HEK293 (cell line): ENCODE measurements around the gene ZNF609.

Experiments used
- CTCF ChIA-PET: fragments of 350-600 bp; formaldehyde crosslinking; extraction: SDS; loops from one replicate; lab custom pipeline; 2021; ENCODE audit warnings: antibody characterized with exemption; lab: Yijun Ruan, JAX
- POLR2A ChIA-PET: fragments of 300-600 bp; formaldehyde crosslinking; extraction: SDS; loops from one replicate; lab custom pipeline; 2020; ENCODE audit warnings: antibody characterized with exemption, inconsistent platforms; lab: Yijun Ruan, JAX
- H3K27ac ChIP-seq: fragments of 200-500 bp; sonication (Bioruptor generic); 2 replicates; pipeline ENCODE4 v1.5.1; 2014; ENCODE audit warnings: low read depth, low read length, control low read depth, inconsistent platforms; ENCODE audit errors: extremely low read depth
- H3K36me3 ChIP-seq, 2 experiments: fragments of 200-500 bp in 1 of 2; sonication (Bioruptor generic) in 1 of 2; 1 replicate in 1 of 2; 2 replicates in 1 of 2; pipeline ENCODE4 v1.5.1; 2014 to 2017; ENCODE audit warnings: inconsistent platforms in 2 of 2, low read length in 2 of 2; ENCODE audit not compliant: control insufficient read depth in 2 of 2, insufficient read depth in 1 of 2
- H3K4me1 ChIP-seq: fragments of 200-500 bp; sonication (Bioruptor generic); 2 replicates; pipeline ENCODE4 v1.5.1; 2014; ENCODE audit warnings: mild to moderate bottlenecking, low read length, inconsistent platforms; ENCODE audit not compliant: control insufficient read depth, insufficient read depth
- H3K4me3 ChIP-seq: 2 replicates; pipeline ENCODE4 v1.5.1; 2011; ENCODE audit warnings: low read depth, mild to moderate bottlenecking, control low read depth, low read length, moderate library complexity
- H3K9me3 ChIP-seq: fragments of 200-500 bp; sonication (Bioruptor generic); 2 replicates; pipeline ENCODE4 v1.5.1; 2014; ENCODE audit warnings: low read depth, low read length, inconsistent platforms; ENCODE audit not compliant: control insufficient read depth, insufficient read depth
- KLF10 ChIP-seq: fragments of 450-650 bp; IDR thresholded peaks from 2 replicates; pipeline ENCODE4 v1.5.1; 2018; ENCODE audit warnings: missing biosample characterization, mild to moderate bottlenecking, missing genetic modification characterization
- MEIS1 ChIP-seq: sonication (generic); formaldehyde crosslinking; IDR thresholded peaks from 2 replicates; pipeline ENCODE4 v1.8.1; 2022; ENCODE audit warnings: missing genetic modification reagents, mild to moderate bottlenecking, borderline replicate concordance
- OSR2 ChIP-seq: fragments of 450-650 bp; formaldehyde crosslinking; IDR thresholded peaks from 2 replicates; pipeline ENCODE4 v1.5.1; 2016; ENCODE audit warnings: missing biosample characterization, missing genetic modification characterization
- RBAK ChIP-seq: fragments of 450-650 bp; formaldehyde crosslinking; IDR thresholded peaks from 2 replicates; pipeline ENCODE4 v1.5.1; 2016; ENCODE audit warnings: missing biosample characterization, missing genetic modification characterization
- SCRT2 ChIP-seq: fragments of 450-650 bp; formaldehyde crosslinking; IDR thresholded peaks from 2 replicates; pipeline ENCODE4 v1.5.1; 2016; ENCODE audit warnings: missing biosample characterization, missing genetic modification characterization
- SP3 ChIP-seq: fragments of 450-650 bp; formaldehyde crosslinking; IDR thresholded peaks from 2 replicates; pipeline ENCODE4 v1.5.1; 2016; ENCODE audit warnings: missing biosample characterization, missing genetic modification characterization
- ZBTB17 ChIP-seq: fragments of 450-650 bp; formaldehyde crosslinking; IDR thresholded peaks from 2 replicates; pipeline ENCODE4 v1.5.1; 2016; ENCODE audit warnings: missing biosample characterization, missing genetic modification characterization
- ZNF121 ChIP-seq: fragments of 450-650 bp; formaldehyde crosslinking; IDR thresholded peaks from 2 replicates; pipeline ENCODE4 v1.5.1; 2016; ENCODE audit warnings: missing biosample characterization, missing genetic modification characterization
- ZNF138 ChIP-seq: fragments of 450-650 bp; formaldehyde crosslinking; IDR thresholded peaks from 2 replicates; pipeline ENCODE4 v1.5.1; 2016; ENCODE audit warnings: missing biosample characterization, missing genetic modification characterization, borderline replicate concordance
- ZNF211 ChIP-seq: fragments of 450-650 bp; formaldehyde crosslinking; IDR thresholded peaks from 2 replicates; pipeline ENCODE4 v1.5.1; 2016; ENCODE audit warnings: low read depth, missing biosample characterization, missing genetic modification characterization
- ZNF302 ChIP-seq: fragments of 450-650 bp; formaldehyde crosslinking; IDR thresholded peaks from 2 replicates; pipeline ENCODE4 v1.5.1; 2016; ENCODE audit warnings: missing biosample characterization, missing genetic modification characterization, low read depth
- ZNF311 ChIP-seq: fragments of 450-650 bp; formaldehyde crosslinking; IDR thresholded peaks from 2 replicates; pipeline ENCODE4 v1.5.1; 2017; ENCODE audit warnings: missing biosample characterization, missing genetic modification characterization, borderline replicate concordance
- ZNF341 ChIP-seq: fragments of 450-650 bp; formaldehyde crosslinking; IDR thresholded peaks from 2 replicates; pipeline ENCODE4; 2016; ENCODE audit warnings: low read depth, missing biosample characterization, missing genetic modification characterization
- ZNF394 ChIP-seq: fragments of 450-650 bp; formaldehyde crosslinking; IDR thresholded peaks from 2 replicates; pipeline ENCODE4 v1.5.1; 2016; ENCODE audit warnings: missing biosample characterization, missing genetic modification characterization, mild to moderate bottlenecking, moderate library complexity, borderline replicate concordance
- ZNF488 ChIP-seq: fragments of 450-650 bp; formaldehyde crosslinking; IDR thresholded peaks from 2 replicates; pipeline ENCODE4 v1.5.1; 2016; ENCODE audit warnings: missing biosample characterization, missing genetic modification characterization
- ZNF555 ChIP-seq: fragments of 450-650 bp; formaldehyde crosslinking; conservative IDR thresholded peaks from 2 replicates; pipeline ENCODE4 v1.5.1; 2017; ENCODE audit warnings: missing biosample characterization, mild to moderate bottlenecking, missing genetic modification characterization, inconsistent platforms
- ZNF571 ChIP-seq: fragments of 450-650 bp; formaldehyde crosslinking; IDR thresholded peaks from 2 replicates; pipeline ENCODE4 v1.5.0; 2017; ENCODE audit warnings: missing biosample characterization, missing genetic modification characterization
- ZNF600 ChIP-seq: fragments of 450-650 bp; formaldehyde crosslinking; IDR thresholded peaks from 2 replicates; pipeline ENCODE4 v1.5.1; 2016; ENCODE audit warnings: missing biosample characterization, missing genetic modification characterization
- ZNF623 ChIP-seq: fragments of 450-650 bp; formaldehyde crosslinking; IDR thresholded peaks from 2 replicates; pipeline ENCODE4 v1.5.1; 2016; ENCODE audit warnings: missing biosample characterization, missing genetic modification characterization
- ZNF654 ChIP-seq: fragments of 450-650 bp; formaldehyde crosslinking; IDR thresholded peaks from 2 replicates; pipeline ENCODE4 v1.5.1; 2016; ENCODE audit warnings: low read depth, missing biosample characterization, missing genetic modification characterization
- ZNF776 ChIP-seq: fragments of 450-650 bp; formaldehyde crosslinking; IDR thresholded peaks from 2 replicates; pipeline ENCODE4 v1.5.0; 2017; ENCODE audit warnings: missing biosample characterization, missing genetic modification characterization, borderline replicate concordance
- ZNF785 ChIP-seq: fragments of 450-650 bp; formaldehyde crosslinking; IDR thresholded peaks from 2 replicates; pipeline ENCODE4 v1.5.1; 2016; ENCODE audit warnings: missing biosample characterization, missing genetic modification characterization
- ZNF792 ChIP-seq: fragments of 450-650 bp; formaldehyde crosslinking; IDR thresholded peaks from 2 replicates; pipeline ENCODE4 v1.5.1; 2016; ENCODE audit warnings: missing biosample characterization, missing genetic modification characterization
- TF ChIP-seq, protein P1 (sequence below): fragments of 450-650 bp; formaldehyde crosslinking; IDR thresholded peaks from 2 replicates; pipeline ENCODE4 v1.5.1; 2017; ENCODE audit warnings: missing biosample characterization, missing genetic modification characterization
- TF ChIP-seq, protein P2 (sequence below): fragments of 450-650 bp; IDR thresholded peaks from 2 replicates; pipeline ENCODE4 v1.5.1; 2018; ENCODE audit warnings: missing biosample characterization, mild to moderate bottlenecking, missing genetic modification characterization
- TF ChIP-seq, protein P3 (sequence below): fragments of 450-650 bp; formaldehyde crosslinking; IDR thresholded peaks from 2 replicates; pipeline ENCODE4 v1.5.1; 2017; ENCODE audit warnings: missing biosample characterization, mild to moderate bottlenecking, missing genetic modification characterization, moderate library complexity

ZNF609 gene

GRCh38 chr15:64548235-64548634 is 87.9 kb downstream of the ZNF609 start:
- CTCF ChIA-PET, result no interaction called here
- TF ChIP-seq SP3 (no peak), ZNF600 (no peak), ZNF792 (tag by site-specific recombination) (no peak), ZNF555 (no peak), ZNF302 (no peak), ZNF654 (no peak), ZNF341 (tag by site-specific recombination) (no peak), MEIS1 (no peak), ZNF571 (no peak), ZNF785 (tag by site-specific recombination) (no peak), OSR2 (no peak), ZNF623 (tag by site-specific recombination) (no peak), ZNF488 (tag by site-specific recombination) (no peak), ZNF138 (tag by site-specific recombination) (no peak)
- TF ChIP-seq, protein P1, sequence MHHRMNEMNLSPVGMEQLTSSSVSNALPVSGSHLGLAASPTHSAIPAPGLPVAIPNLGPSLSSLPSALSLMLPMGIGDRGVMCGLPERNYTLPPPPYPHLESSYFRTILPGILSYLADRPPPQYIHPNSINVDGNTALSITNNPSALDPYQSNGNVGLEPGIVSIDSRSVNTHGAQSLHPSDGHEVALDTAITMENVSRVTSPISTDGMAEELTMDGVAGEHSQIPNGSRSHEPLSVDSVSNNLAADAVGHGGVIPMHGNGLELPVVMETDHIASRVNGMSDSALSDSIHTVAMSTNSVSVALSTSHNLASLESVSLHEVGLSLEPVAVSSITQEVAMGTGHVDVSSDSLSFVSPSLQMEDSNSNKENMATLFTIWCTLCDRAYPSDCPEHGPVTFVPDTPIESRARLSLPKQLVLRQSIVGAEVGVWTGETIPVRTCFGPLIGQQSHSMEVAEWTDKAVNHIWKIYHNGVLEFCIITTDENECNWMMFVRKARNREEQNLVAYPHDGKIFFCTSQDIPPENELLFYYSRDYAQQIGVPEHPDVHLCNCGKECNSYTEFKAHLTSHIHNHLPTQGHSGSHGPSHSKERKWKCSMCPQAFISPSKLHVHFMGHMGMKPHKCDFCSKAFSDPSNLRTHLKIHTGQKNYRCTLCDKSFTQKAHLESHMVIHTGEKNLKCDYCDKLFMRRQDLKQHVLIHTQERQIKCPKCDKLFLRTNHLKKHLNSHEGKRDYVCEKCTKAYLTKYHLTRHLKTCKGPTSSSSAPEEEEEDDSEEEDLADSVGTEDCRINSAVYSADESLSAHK (tag by site-specific recombination), result no peak
- no peak overlapping the region for H3K4me3 ChIP-seq
- no peak overlapping the region for H3K27ac ChIP-seq
- H3K4me1 ChIP-seq, result peaks cover 2% of the 10 kb centered on the region; the same call in 1 of the 2 replicates
- POLR2A ChIA-PET, result no interaction called here
- H3K36me3 ChIP-seq, result no peaks in the 10 kb centered on the region
- H3K9me3 ChIP-seq, result no peaks in the 10 kb centered on the region

DNA sequence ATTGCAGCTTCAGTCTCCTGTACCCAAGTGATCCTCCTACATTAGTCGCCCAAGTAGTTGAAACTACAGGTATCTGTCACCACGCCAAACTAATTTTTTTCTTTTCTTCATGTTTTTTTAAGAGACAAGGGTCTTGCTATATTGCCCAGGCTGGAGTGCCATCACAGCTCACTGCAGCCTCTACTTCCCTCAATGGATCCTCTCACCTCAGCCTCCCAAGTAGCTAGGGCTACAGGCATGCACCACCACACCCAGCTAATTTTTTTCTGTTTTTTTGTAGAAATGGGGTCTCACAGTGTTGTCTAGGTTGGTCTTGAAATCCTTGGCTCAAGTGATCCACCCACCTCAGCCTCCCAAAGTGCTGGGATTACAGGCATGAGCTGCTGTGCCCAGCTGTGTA is 89.5 kb downstream of the ZNF609 start:
- ChIA-PET POLR2A (no interaction called here), CTCF (no interaction called here)
- Histone ChIP-seq H3K36me3 (no peaks in the 10 kb centered on the region; a peak in 1 of 3 replicates), H3K27ac (no peak overlapping the region), H3K9me3 (no peaks in the 10 kb centered on the region), H3K4me3 (no peak overlapping the region)
- TF ChIP-seq, protein P2, sequence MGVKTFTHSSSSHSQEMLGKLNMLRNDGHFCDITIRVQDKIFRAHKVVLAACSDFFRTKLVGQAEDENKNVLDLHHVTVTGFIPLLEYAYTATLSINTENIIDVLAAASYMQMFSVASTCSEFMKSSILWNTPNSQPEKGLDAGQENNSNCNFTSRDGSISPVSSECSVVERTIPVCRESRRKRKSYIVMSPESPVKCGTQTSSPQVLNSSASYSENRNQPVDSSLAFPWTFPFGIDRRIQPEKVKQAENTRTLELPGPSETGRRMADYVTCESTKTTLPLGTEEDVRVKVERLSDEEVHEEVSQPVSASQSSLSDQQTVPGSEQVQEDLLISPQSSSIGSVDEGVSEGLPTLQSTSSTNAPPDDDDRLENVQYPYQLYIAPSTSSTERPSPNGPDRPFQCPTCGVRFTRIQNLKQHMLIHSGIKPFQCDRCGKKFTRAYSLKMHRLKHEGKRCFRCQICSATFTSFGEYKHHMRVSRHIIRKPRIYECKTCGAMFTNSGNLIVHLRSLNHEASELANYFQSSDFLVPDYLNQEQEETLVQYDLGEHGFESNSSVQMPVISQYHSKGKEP, result no peak
- TF ChIP-seq ZNF121 (tag by site-specific recombination), result peak; percentile 84; the same call in 1 of the 2 replicates
- TF ChIP-seq, all 188 proteins: peak for 1
- peaks cover 2% of the 10 kb centered on the region; the same call in 1 of the 2 replicates for H3K4me1 ChIP-seq

DNA sequence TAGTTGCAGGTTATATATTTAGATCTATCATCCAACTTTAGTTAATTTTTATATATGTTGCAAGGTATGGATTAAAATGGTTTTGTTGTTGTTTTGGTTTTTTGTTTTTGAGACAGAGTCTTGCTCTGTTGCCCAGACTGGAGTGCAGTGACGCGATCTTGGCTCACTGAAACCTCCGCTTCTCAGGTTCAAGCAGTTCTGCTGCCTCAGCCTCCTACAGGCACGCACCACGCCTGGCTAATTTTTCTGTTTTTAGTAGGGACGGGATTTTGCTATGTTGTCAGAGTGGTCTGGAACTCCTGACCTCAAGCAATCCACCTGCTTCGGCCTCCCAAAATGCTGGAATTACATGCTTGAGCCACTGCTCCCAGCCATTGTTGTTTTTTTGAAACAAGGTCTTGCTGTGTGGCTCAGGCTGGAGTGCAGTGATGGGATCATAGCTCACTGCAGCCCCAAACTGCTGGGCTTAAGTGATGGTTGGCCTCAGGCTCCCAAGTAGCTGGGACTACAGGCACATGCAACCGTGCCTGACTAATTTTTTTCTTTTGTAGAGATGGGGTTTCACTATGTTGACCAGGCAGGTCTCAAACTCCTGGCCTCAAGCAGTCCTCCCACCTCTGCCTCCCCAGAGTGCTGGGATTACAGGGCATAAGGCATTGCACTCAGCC is 92.0 kb downstream of the ZNF609 start:
- Histone ChIP-seq H3K9me3 (no peaks in the 10 kb centered on the region), H3K4me1 (peaks cover 2% of the 10 kb centered on the region; the same call in 1 of the 2 replicates), H3K27ac (no peak overlapping the region), H3K36me3 (no peaks in the 10 kb centered on the region; a peak in 1 of 3 replicates), H3K4me3 (no peak overlapping the region)
- ChIA-PET CTCF (no interaction called here), POLR2A (interaction anchor here (0.5 kb wide), 1 partner anchor 28 kb away, joined by 8 read pairs; no protein-coding TSS in a partner anchor)
- TF ChIP-seq ZNF302, result no peak
- TF ChIP-seq ZNF776, result no peak
- TF ChIP-seq ZNF394 (tag by site-specific recombination), result no peak
- TF ChIP-seq, protein P3, sequence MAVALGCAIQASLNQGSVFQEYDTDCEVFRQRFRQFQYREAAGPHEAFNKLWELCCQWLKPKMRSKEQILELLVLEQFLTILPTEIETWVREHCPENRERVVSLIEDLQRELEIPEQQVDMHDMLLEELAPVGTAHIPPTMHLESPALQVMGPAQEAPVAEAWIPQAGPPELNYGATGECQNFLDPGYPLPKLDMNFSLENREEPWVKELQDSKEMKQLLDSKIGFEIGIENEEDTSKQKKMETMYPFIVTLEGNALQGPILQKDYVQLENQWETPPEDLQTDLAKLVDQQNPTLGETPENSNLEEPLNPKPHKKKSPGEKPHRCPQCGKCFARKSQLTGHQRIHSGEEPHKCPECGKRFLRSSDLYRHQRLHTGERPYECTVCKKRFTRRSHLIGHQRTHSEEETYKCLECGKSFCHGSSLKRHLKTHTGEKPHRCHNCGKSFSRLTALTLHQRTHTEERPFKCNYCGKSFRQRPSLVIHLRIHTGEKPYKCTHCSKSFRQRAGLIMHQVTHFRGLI (tag by site-specific recombination), result peak; percentile 91
- TF ChIP-seq SCRT2 (tag by site-specific recombination), result no peak
- no peak for TF ChIP-seq KLF10 (tag by site-specific recombination)
- no peak for TF ChIP-seq ZNF311
- TF ChIP-seq RBAK (tag by site-specific recombination), result no peak
- no peak for TF ChIP-seq ZNF211 (tag by site-specific recombination)
- 0 out of 2 replicates have a peak, but pooled peaks have one; percentile 19 for TF ChIP-seq ZBTB17 (tag by site-specific recombination)
